ENCODE results near the gene ALK. TPM values are rescaled to one million over a fixed set of nuclear protein-coding genes. Genes with fewer than 3 reads are reported as not detected.

Gene ALK
- total RNA-seq, 2 donors from 2014 or later = 0.06 to 0.25 TPM

GRCh38 chr2:29699045-29699444 lies 222.3 kb downstream of the ALK start:
- ATAC-seq = no peak
- no peak for DNase-seq
- intact Hi-C loops (cut with DNase I, micrococcal nuclease) = no loop called here

DNA sequence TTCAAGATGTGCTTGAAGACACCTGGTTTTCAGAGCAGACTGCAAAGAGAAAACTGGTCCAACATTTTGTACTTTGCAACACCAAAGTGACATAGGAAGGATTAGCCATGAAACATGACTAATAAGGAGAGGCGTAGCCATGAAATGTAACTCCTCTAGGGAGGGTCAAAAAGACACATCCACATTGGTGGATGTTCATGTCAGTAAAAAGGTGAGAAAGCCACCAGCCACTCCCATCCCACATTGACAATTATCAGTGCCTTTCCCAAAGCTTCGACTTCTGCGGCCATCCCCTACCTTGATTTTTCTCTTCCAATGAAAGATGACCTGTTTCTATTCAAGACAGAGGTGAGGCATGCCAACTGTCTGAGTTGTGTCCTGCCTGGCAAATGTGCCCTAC lies 223.2 kb downstream of the ALK start:
- no peak for ATAC-seq
- intact Hi-C loops (cut with DNase I, micrococcal nuclease) = no loop called here
- no peak for DNase-seq

GRCh38 chr2:29697715-29698114 lies 223.7 kb downstream of the ALK start:
- ATAC-seq = no peak
- no peak for DNase-seq
- intact Hi-C loops (cut with DNase I, micrococcal nuclease) = no loop called here

DNA sequence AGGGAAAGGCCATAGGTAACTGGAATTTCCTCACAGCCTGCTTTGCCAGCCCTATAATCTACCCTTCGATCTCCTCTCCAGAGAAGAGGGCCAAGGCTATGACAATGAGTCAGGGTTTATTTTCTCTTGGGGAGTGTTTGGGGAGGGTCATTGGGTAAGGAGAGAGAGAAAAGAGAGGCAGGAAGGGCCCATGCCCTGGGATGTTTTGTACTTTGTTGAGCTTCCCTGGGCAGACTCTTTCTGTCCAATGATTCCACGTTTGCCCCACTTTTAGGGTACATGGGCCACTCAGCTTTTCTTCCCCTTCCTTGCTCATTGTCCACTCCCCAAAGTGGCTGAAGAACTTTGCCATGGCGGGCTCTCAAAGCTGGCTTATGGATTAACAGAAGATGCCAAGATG lies 224.2 kb downstream of the ALK start:
- DNase-seq (no peak), ATAC-seq (no peak)
- intact Hi-C loops (cut with DNase I, micrococcal nuclease) = no loop called here

DNA sequence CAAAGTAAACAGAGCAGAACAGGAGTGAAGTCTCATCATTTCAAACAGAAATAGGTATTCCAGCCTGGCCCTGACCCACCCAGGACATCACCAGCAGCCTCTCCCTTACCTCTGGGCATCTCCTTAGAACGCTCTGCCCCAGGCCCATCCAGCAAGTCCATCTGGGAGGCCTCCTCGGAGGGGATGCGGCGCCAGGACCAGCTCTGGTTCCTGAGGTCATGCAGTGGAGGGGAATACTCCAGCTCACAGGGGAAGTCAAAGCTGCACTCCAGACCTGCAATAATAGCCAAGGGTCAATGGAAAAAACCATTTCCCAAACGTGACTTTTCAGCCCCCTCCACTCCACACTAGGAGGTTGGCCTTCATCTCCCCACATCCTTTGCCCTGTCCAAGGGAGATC lies 226.6 kb downstream of the ALK start:
- DNase-seq (no peak), ATAC-seq (no peak)
- intact Hi-C loops (cut with DNase I, micrococcal nuclease) = no loop called here

DNA sequence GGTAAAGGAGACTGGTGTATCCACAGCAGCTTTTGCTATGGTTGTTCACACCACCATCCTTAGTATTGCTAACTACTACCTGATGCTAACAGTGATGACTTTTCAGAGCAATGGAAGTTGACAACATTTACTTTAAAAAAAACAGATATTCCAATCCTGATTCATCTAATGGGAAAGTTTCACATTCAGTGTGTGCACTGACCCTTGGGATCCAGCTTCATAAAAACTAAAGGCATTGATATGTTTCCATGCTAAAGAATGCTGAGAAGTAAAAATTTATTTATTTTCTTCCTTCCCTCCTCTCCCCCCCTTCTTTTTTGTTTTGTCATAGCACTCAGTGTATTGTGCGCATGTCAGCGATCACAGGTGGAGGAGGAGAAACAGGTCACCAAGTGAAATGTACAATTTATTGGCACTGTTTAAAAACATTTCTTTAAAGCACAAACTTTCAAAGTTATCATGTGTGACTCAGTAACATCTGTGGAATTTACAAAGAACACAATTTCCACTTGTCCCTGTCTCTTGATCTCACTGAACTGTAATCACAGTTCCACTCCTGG lies 229.9 kb downstream of the ALK start:
- no peak for ATAC-seq
- intact Hi-C loops (cut with DNase I, micrococcal nuclease) = no loop called here
- no peak for DNase-seq

DNA sequence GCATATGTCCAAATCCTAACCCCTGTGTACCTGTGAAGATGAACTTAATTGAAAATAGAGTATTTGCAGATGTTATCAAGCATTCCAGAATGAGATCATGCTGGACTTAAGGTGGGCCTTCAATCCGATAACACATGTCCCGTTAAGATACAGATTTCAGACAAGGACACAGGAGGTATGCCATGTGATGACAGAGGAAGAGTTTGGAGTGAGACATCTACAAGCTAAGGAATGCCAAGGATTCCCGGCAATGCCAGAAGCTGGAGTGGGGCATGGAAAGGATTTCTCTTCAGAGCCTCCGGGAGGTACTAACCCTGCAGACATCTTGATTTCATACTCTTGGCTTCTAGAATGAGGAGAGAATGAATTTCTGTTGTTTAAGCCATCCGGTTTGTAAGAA lies 231.7 kb downstream of the ALK start:
- DNase-seq (no peak), ATAC-seq (no peak)
- intact Hi-C loops (cut with DNase I, micrococcal nuclease) = no loop called here

- ATAC-seq = no peak
- intact Hi-C loops (cut with DNase I, micrococcal nuclease) = no loop called here
- no peak for DNase-seq
These were observed 233.0 kb downstream of the ALK start for GRCh38 chr2:29688429-29688828.

DNA sequence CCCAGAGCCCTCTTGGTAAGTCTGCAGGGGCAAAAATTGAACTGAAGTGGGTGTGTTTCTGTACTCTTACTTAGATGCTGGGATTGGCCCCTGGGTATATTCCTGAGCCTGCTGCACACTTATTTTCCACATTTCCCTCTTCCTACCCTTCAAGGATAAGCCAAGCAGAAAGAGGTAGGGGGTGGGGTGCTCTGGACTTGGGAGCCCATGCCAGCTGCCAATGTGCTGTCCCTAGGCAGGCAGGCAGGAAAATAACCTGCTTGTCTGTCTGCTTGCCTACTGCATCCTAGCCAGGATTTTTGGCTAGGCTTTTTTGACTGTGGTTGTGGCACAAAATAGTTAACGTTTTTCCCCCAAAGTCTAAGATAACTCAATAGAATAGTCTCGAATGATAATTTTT lies 234.3 kb downstream of the ALK start:
- DNase-seq = no peak
- intact Hi-C loops (cut with DNase I, micrococcal nuclease) = no loop called here
- no peak for ATAC-seq

- intact Hi-C loops (cut with DNase I, micrococcal nuclease) = no loop called here
- ATAC-seq (no peak), DNase-seq (no peak)
These were observed 244.4 kb downstream of the ALK start for GRCh38 chr2:29676886-29677453.

- ATAC-seq (no peak), DNase-seq (no peak)
- intact Hi-C loops (cut with DNase I, micrococcal nuclease) = no loop called here
These were observed 256.8 kb downstream of the ALK start for GRCh38 chr2:29664578-29664977.

DNA sequence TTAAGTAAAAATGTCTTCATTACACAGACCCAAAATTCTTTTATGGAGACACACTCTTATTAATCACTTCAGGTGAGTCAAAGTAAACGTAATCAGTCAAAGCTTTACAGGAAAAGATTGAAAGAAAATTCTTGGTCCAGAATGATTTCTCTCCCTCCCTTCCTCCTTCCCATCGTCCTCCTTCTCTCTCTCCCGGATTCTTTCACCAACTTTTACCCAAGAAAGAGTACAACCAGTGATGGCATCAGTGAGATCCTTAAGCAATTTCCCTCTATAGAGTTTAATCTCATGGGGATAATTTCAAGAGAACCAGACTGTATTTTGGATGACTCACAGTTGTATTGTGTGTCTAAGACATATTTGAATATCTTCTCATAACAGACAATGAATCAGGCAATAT lies 258.1 kb downstream of the ALK start:
- ATAC-seq (no peak), DNase-seq (no peak)
- intact Hi-C loops (cut with DNase I, micrococcal nuclease) = no loop called here

GRCh38 chr2:29662861-29663260 lies 258.5 kb downstream of the ALK start:
- intact Hi-C loops (cut with DNase I, micrococcal nuclease) = no loop called here
- DNase-seq (no peak), ATAC-seq (no peak)

DNA sequence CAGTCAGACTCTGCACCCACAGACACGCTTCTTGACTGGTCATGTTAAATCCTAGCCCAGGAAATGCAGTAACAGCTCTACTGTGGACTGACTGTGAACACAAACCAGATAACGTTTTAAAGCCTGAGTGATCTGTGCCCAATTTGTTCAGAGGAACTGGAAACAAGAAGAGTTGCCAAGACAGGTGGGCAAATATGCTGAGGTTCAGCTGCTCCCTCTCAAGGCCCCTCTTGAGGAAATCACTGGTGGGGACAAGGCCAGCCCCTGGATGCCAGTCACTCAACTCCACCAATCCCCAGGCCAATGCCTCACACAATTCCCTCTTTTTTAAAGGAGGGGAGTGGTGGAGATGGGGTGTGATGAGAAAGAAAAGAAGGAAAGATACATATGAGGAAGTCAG lies 261.2 kb downstream of the ALK start:
- no peak for DNase-seq
- intact Hi-C loops (cut with DNase I, micrococcal nuclease) = no loop called here
- no peak for ATAC-seq

- ATAC-seq (no peak), DNase-seq (no peak)
- intact Hi-C loops (cut with DNase I, micrococcal nuclease) = no loop called here
These were observed 262.2 kb downstream of the ALK start for GRCh38 chr2:29659178-29659577.

- DNase-seq (no peak), ATAC-seq (no peak)
- intact Hi-C loops (cut with DNase I, micrococcal nuclease) = no loop called here
These were observed 263.7 kb downstream of the ALK start for GRCh38 chr2:29657674-29658073.

- ATAC-seq (no peak), DNase-seq (no peak)
- intact Hi-C loops (cut with DNase I, micrococcal nuclease) = no loop called here
These were observed 265.8 kb downstream of the ALK start for GRCh38 chr2:29655391-29656086.

DNA sequence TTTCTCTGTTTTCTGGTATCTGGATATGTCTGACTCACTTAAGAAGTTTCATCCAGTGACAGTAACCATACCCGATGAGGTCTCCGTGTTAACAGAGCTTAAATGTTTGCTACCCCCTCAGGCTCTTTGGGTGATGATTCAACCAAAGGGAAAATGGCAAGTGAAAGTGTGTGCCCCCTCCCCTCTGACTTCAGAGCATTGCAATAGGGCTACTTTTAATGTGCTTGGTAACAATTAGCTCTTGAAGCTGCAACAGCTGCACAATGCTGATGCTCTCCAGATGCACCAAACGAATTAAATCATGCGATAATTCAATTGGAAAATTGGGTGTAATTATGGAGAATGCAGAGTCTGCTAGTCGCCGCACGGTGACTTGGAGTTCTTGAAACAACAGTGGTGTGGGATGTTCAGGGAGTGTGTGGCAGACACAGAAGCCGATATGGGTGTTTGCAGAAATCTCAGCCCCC lies 270.7 kb downstream of the ALK start:
- no peak for ATAC-seq
- no peak for DNase-seq
- intact Hi-C loops (cut with DNase I, micrococcal nuclease) = no loop called here

DNA sequence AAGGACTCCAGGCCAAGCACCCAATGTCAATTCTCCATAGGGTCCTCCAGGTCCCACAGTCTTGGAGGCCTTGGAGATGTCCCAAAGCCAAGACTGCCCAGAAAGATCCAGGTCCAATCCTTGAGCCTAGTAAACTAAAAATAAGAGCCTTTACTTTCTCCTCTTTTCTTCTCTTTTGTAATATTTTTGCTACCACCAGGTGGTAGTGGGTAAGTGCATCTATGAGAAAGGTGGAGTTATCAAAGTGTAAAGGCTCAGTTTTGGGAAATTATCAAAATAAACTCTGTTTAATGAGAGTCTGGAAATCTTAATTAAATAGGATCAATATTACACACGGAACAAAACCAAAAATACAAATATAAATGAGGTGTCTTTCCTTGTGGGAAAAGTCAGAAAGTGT lies 276.4 kb downstream of the ALK start:
- ATAC-seq (no peak), DNase-seq (no peak)
- intact Hi-C loops (cut with DNase I, micrococcal nuclease) = no loop called here

- intact Hi-C loops (cut with DNase I, micrococcal nuclease) = no loop called here
- ATAC-seq (no peak), DNase-seq (no peak)
These were observed 278.2 kb downstream of the ALK start for GRCh38 chr2:29643196-29643595.

DNA sequence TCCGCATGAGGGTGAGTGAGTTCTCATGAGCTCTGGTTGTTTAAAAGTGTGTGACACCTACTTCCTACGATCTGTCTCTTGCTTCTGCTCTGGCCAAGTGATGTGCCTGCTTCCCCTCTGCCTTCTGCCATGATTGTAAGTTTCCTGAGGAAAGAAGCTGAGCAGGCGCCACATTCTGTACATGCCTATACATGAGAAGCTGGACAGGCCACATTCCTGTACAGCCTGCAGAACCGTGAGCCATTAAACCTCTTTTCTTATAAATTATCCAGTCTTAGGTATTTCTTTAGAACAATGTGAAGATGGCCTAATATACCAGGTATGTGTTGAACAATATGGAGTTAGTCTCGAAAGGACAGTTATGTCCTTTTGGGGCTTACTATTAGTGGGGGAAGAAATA lies 281.0 kb downstream of the ALK start:
- DNase-seq (no peak), ATAC-seq (no peak)
- intact Hi-C loops (cut with DNase I, micrococcal nuclease) = no loop called here

Measured in left colon (tissue), 2 donors.